ENCODE results near the gene IL1RAPL2.
A peak's percentile ranks its signal among the peaks of the same experiment; 100 is the strongest.
"Not testable (repeated sequence)": the region's sequence is repeated elsewhere in the genome, so short reads cannot be mapped to it uniquely, and the experiment has no call there.

The IL1RAPL2 gene

DNA sequence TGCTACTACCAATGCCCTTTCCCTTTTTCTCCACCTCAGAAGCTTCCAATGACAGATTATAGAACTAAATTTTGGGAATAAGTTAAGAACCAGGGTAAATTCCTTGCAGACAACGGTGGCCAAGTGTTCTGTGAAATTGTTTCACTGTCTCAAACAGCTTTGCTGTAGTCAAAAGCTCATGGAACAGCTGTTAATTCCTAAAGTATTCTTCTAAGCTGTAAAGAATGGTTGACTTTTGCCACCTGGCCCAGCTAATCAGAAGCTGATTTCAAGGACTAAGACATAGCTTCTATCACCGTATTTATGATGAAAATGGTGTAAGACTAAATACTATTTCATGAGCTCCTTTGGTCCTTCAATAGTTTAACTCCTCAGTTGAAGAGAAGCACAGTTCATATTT lies 297.5 kb downstream of the IL1RAPL2 start:
- no peak for DNase-seq

DNA sequence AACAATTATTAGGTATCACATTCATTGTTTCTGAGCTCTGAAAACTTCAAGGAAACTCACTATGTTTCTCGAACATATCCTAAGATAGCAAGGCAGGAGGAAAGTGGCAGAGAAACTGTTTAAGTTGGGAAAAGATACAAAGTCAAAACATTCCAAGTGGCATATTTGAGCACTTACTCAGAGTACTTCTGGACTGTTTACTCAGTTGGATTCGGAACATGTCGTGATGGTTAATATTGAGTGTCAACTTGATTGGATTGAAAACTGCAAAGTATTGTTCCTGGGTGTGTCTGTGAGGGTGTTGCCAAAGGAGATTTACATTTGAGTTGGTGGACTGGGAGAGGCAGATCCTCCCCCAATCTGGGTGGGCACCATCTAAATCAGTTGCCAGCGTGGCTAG lies 298.3 kb downstream of the IL1RAPL2 start:
- no peak for DNase-seq

DNA sequence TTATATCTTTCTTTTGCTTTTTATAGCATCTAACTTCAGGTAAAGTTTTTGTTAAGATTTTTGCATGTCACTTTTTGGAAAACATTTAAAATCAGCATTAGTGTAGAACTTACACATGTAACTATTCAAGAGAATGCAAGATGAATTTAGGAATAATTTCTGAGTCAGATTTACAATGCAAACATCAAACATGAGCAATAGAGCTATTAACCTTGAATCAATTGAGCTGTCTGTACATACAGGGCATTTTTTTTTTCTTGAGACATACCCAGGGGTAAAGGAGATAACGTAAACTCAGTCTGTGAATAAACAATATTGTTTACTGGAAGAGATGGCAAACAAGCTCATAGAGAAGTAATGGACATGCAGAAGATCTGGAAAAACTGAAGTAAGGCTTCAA lies 311.5 kb downstream of the IL1RAPL2 start:
- DNase-seq, result no peak

- DNase-seq, result no peak
These were observed 336.1 kb downstream of the IL1RAPL2 start for GRCh38 chrX:104902070-104902469.

- DNase-seq, result not testable (repeated sequence)
These were observed 343.7 kb downstream of the IL1RAPL2 start for GRCh38 chrX:104909694-104910093.

DNA sequence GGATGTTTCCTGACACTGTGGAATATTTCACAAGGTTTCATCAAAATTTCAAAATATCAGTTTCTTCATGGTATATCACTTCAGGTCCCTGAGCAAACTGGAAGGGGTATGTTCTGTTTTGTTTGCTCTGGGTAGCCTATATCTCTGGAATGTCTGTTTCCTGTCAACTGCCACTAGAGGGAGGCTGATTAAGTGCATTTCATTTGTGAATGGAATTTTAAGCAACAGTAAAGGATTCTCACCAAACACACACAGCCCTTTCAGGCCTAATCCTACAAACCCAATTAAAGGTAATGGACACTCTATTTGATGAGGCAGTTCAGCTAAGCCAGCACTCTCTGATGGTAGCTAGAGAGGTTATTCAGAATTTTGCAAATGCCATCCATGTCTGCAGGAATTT lies 347.3 kb downstream of the IL1RAPL2 start:
- DNase-seq, result no peak

DNA sequence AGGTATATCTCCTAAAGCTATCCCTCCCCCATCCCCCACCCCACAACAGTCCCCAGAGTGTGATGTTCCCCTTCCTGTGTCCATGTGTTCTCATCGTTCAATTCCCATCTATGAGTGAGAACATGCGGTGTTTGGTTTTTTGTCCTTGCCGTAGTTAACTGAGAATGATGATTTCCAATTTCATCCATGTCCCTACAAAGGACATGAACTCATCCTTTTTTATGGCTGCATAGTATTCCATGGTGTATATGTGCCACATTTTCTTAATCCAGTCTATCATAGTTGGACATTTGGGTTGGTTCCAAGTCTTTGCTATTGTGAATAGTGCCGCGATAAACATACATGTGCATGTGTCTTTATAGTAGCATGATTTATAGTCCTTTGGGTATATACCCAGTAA lies 348.7 kb downstream of the IL1RAPL2 start:
- DNase-seq, result not testable (repeated sequence)

DNA sequence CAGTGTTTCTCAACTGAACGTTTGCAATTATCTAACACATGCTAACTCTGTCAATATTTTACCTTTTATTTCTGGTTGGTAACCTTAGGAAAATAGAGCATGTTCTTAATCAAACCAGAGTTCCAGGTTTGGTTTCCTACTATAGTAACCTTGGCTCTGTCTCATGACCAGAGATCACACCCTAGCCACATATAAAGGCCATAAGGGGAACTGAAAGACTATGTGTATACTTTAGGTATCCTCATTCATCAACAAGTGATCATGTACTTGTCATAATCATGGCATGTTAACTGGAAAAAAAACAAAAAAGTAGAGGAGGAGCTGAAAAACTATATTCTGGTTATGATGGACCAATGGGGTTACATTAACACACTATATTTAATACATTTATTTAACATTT lies 352.1 kb downstream of the IL1RAPL2 start:
- DNase-seq, result no peak

GRCh38 chrX:104921584-104922205 lies 355.7 kb downstream of the IL1RAPL2 start:
- no peak for DNase-seq

GRCh38 chrX:104922206-104922621 lies 356.2 kb downstream of the IL1RAPL2 start:
- DNase-seq, result peak; percentile 66

DNA sequence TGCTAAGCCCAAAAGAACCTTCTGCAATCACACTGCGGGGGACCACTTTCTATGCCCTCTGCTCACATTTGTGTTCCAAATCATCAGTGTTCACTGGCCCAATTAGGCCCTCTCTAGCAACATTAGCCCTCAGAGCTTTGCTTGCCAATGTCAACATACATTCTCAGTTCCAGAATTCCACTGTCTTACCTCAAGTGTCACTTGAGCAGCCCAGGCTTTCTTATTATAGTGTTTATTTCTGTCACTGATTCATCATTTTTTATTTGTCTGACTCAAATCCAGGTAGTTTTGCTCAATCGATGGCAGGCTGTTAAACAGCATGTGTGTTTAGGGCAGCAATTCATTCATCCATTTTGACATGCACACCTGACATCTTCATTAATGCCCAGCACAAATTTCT lies 363.3 kb downstream of the IL1RAPL2 start:
- no peak for DNase-seq

GRCh38 chrX:104935581-104935980 lies 369.6 kb downstream of the IL1RAPL2 start:
- DNase-seq, result no peak

- no peak for DNase-seq
These were observed 387.3 kb downstream of the IL1RAPL2 start for GRCh38 chrX:104953251-104953650.

DNA sequence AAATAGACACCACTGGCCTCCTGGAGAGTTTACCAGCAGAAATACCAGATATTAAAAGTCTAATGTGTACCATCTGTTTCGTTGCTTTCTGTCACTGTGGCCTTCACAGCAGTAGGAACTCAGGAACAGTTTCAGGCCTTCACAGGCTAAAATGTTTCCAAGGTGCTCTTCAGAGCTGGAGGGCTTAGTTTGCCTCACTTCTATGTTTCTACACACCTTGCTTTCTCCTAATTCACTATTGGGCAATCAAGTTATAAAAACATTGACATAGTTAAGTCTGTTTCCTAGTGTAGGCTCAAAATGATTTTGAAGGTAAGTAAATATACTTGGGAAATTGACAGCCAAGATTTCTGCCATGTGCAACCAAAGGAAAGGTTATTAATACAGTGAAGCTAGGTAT lies 395.9 kb downstream of the IL1RAPL2 start:
- DNase-seq, result no peak

DNA sequence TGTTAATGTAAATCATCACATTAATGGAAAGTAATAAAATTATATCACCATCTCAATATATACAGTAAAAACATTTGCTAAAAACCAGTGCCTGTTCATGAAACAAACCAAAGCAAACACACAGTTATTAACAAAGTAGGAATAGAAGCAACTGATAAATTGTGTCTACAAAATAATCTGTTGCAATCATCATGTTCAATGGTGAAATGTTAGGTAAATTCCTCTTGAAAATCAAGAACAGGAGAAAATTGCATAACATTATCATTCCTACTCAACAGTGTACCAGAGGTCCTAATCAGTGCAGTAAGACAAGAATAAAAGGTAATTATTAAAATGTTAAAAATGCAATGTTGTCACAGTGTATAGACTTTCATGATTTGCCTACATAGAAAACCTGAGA lies 402.2 kb downstream of the IL1RAPL2 start:
- no peak for DNase-seq

GRCh38 chrX:104972737-104973136 lies 406.7 kb downstream of the IL1RAPL2 start:
- DNase-seq, result no peak

GRCh38 chrX:104987063-104987462 lies 421.1 kb downstream of the IL1RAPL2 start:
- no peak for DNase-seq

GRCh38 chrX:104988038-104988437 lies 422.0 kb downstream of the IL1RAPL2 start:
- no peak for DNase-seq

GRCh38 chrX:104995546-104995945 lies 429.5 kb downstream of the IL1RAPL2 start:
- no peak for DNase-seq

- DNase-seq, result no peak
These were observed 440.1 kb downstream of the IL1RAPL2 start for GRCh38 chrX:105006103-105006502.

GRCh38 chrX:105006996-105007395 lies 441.0 kb downstream of the IL1RAPL2 start:
- DNase-seq, result no peak

- DNase-seq, result no peak
These were observed 447.7 kb downstream of the IL1RAPL2 start for GRCh38 chrX:105013719-105014118.

- no peak for DNase-seq
These were observed 451.6 kb downstream of the IL1RAPL2 start for GRCh38 chrX:105017641-105018040.

DNA sequence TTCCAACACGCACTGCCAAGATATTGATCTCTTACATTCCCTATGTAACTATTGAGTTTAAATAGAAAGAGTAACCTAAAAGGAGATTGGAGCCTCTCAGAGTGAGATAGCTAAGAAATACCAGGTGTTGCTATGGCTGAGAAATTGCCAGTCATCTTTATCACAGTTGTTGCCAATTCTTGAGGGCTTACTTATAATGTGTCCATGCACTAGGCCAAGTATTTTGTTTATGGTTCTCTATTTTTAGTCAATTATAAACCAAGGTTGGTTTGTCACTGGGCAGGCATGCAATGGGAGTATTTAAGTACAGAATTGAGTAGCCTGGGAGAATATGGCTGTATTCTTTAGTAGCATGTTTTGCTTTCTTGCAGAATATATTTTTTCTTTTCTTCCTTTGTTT lies 452.9 kb downstream of the IL1RAPL2 start:
- DNase-seq, result no peak

DNA sequence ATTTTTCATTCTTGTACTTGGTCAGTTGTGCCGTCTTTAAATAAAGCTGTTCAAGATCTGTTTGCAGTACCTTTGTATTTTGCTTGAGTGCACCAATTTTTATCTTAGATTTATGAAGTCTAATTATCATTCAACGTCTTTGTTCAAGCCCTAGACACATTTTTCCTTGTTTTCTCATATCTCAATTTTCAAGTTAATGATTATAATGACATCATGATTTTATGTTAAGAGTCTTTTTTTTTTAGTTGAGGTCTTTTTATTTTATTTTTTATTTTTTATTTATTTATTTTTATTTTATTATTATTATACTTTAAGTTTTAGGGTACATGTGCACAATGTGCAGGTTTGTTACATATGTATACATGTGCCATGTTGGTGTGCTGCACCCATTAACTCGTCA lies 463.0 kb downstream of the IL1RAPL2 start:
- not testable (repeated sequence) for DNase-seq
